GM12891 (cell line): ENCODE results near the gene RNF187.

Experiments used
- DNase-seq: peaks from one replicate; pipeline ENCODE4 v3.0.0; 2011; ENCODE audit warnings: low spot score; ENCODE audit not compliant: insufficient read length
- FAIRE-seq: peaks from 2 replicates; lab custom pipeline; 2011; peaks lifted over from hg19 to GRCh38; lab: Jason Lieb, UNC
- PAX5 ChIP-seq: IDR thresholded peaks from 2 replicates; pipeline ENCODE4 v1.6.1; 2011; ENCODE audit warnings: low read length, moderate library complexity, mild to moderate bottlenecking; ENCODE audit not compliant: insufficient read depth, severe bottlenecking
- POLR2A ChIP-seq: IDR thresholded peaks from 2 replicates; pipeline ENCODE4 v1.6.1; 2011; ENCODE audit warnings: low read depth, low read length, control low read depth
- POLR2AphosphoS5 ChIP-seq: IDR thresholded peaks from 2 replicates; pipeline ENCODE4 v1.6.1; 2011; ENCODE audit warnings: low read depth, low read length, control low read depth
- POU2F2 ChIP-seq: IDR thresholded peaks from 2 replicates; pipeline ENCODE4 v1.6.1; 2011; ENCODE audit warnings: low read depth, mild to moderate bottlenecking, control low read depth, low read length, moderate library complexity
- SPI1 ChIP-seq: IDR thresholded peaks from 2 replicates; pipeline ENCODE4 v1.6.1; 2011; ENCODE audit warnings: low read depth, low read length, control low read depth
- TAF1 ChIP-seq: IDR thresholded peaks from 2 replicates; pipeline ENCODE4 v1.6.1; 2011; ENCODE audit warnings: low read depth, low read length, control low read depth

The RNF187 gene

DNA sequence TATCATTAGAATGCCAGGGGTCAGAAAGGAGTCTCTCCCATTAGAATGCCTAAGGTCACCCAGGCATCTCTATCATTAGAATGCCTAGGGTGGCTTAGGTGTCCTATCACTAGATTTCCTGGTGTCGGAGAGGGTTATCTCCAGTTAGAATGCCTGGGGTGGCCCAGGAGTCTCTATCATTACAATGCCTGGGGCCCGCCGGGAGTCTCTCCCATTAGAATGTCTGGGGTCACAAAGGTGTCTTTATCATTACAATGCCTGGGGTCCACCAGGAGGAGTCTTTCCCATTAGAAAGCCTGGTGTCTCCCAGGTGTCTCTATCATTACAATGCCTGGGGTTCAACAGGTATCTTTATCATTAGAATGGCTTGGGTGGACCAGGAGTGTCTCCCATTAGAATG, 56.2 kb downstream of the RNF187 start:
- TF ChIP-seq PAX5 (no peak), POLR2A (no peak)
- FAIRE-seq, result no peak
- DNase-seq, result no peak

DNA sequence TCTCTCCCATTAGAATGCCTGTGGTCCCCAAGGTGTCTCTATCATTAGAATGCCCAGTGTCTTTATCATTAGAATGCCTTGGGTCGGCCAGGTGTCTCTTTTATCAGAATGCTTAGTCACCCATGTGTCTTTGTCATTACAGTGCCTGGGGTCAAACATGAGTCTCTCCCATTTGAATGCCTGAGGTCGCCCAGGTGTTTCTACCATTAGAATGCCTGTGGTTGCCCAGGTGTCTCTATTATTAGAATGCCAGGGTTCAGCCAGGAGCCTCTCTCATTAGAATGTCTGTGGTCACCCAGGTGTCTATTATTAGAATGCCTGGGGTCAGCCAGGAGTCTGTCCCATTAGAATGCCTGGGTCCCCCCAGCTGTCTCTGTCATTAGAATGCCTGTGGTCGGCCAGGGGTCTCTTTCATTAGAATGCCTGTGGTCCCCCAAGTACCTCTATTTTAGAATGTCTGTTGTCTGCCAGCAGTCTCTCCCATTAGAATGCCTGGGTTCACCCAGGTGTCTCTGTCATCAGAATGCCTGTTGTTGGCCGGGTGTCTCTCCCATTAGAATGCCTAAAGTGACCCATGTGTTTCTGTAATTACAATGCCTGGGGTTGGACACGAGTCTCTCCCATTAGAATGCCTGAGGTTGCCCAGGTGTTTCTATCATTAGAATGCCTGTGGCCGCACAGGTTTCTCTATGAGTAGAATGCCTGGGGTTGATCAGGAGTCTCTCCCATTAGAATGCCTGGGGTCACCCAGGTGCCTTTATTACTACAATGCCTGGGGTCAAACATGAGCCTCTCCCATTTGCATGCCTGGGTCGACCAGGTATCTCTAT, 57.1 kb downstream of the RNF187 start:
- TF ChIP-seq POLR2A, result no peak
- no peak for TF ChIP-seq POLR2AphosphoS5
- TF ChIP-seq SPI1, result no peak
- TF ChIP-seq POU2F2, result no peak
- no peak for TF ChIP-seq TAF1
- FAIRE-seq (no peak), DNase-seq (no peak)

DNA sequence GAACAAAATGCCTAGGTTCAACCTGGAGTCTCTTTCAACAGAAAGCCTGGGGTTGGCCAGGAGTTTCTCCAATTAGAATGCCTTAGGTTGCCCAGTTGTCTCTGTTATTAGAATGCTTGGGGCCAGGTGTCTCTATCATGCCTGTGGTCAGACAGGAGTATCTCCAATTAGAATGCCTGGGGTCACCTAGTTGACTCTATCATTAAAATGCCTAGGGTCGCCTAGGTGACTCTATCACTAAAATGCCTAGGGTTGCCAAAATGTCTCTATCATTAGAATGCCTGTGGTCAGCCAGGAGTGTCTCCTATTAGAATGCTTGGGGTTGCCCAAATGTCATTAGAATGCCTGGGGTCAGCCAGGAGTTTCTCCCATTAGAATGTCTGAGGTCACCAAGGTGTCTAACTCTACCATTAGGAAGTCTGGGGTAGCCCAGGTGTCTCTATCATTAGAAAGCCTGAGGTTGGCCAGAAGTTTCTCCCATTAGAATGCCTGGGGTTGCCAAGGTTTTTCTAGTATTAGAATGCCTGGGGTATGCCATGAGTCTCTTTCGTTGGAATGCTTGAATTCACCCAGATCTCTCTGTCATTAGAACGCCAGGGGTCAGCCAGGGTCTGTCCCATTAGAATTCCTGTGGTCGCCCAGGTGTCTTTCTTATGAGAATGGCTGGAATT, 57.9 kb downstream of the RNF187 start:
- TF ChIP-seq PAX5 (no peak), TAF1 (no peak)
- no peak for DNase-seq
- FAIRE-seq, result no peak
